Activated naive CD4-positive, alpha-beta T cell treated with anti-CD3 and anti-CD28 coated beads, Interleukin-2, amount 50 U/mL, for 72 hours (primary cell): Measurements from ENCODE around the gene GSTO2. TPM values are rescaled to one million over a fixed set of nuclear protein-coding genes. Genes with fewer than 3 reads are reported as not detected.
A peak's percentile ranks its signal among the peaks of the same experiment; 100 is the strongest.

Experiments
- ATAC-seq, 2 donors: fragments of 150-1000 bp; cut with Tn5 transposase; 2 replicates each; pipeline ENCODE4 v1.10.0; 2021; ENCODE audit warnings: mild to moderate bottlenecking in 2 of 2, moderate library complexity in 2 of 2
- DNase-seq, 2 donors: peaks; one replicate each; pipeline ENCODE4 v3.0.0; 2021 to 2022; ENCODE audit warnings: low spot score in 2 of 2
- H3K27ac Mint-ChIP-seq, 2 donors: one replicate each; pipeline ENCODE4 v1.8.0; 2022; ENCODE audit warnings: mild to moderate bottlenecking in 2 of 2, mixed read lengths in 2 of 2
- H3K36me3 Mint-ChIP-seq, 2 donors: one replicate each; pipeline ENCODE4 v1.8.0; 2022; ENCODE audit warnings: mixed read lengths in 2 of 2
- H3K9me3 Mint-ChIP-seq, 2 donors: one replicate each; pipeline ENCODE4 v1.8.0; 2022; ENCODE audit warnings: mixed read lengths in 2 of 2
- total RNA-seq, 2 donors: library from RNA; stranded (reverse); gene quantifications; one replicate each; pipeline ENCODE4 v1.2.3, GENCODE V29; 2022

Gene GSTO2
- total RNA-seq, 2 donors from 2014 or later = 1.4 to 1.6 TPM

DNA sequence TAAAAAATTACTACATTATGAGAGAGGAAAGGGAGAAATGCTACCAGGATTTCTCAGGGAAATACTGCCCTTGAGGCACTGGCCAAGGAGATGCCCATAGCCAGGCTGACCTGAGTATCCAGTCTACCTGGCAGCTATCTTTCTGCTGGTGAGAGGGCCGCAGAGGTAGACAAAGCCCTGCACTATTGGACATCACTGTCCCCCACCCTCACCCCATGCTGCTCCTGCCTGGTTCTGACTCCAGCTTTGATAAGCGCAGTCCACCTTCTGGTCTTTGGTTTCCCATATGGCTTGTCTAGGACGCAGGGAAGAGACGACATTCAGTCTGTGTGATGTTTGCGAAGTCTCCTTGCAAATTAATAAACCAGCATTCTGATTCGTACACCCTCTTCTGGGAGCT lies 65.6 kb downstream of the GSTO2 start:
- peaks cover 14 to 20% of the 10 kb centered on the region in 2 donors for H3K36me3 Mint-ChIP-seq
- DNase-seq (no peak), ATAC-seq (no peak)
- H3K9me3 Mint-ChIP-seq = no peaks in the 10 kb centered on the region
- peak overlapping the region; percentile 7 to 50 for H3K27ac Mint-ChIP-seq

- no peaks in the 10 kb centered on the region for H3K9me3 Mint-ChIP-seq
- DNase-seq = no peak
- H3K27ac Mint-ChIP-seq = peak overlapping the region; percentile 7 to 50
- H3K36me3 Mint-ChIP-seq = peaks cover 14 to 20% of the 10 kb centered on the region in 2 donors
- ATAC-seq = no peak
These were observed 66.1 kb downstream of the GSTO2 start for GRCh38 chr10:104334965-104335650.

GRCh38 chr10:104336821-104337467 lies 68.0 kb downstream of the GSTO2 start:
- peaks cover 14 to 20% of the 10 kb centered on the region in 2 donors for H3K36me3 Mint-ChIP-seq
- peak overlapping the region; percentile 96 to 97 for H3K27ac Mint-ChIP-seq
- no peak for DNase-seq
- ATAC-seq = no peak
- no peaks in the 10 kb centered on the region for H3K9me3 Mint-ChIP-seq

DNA sequence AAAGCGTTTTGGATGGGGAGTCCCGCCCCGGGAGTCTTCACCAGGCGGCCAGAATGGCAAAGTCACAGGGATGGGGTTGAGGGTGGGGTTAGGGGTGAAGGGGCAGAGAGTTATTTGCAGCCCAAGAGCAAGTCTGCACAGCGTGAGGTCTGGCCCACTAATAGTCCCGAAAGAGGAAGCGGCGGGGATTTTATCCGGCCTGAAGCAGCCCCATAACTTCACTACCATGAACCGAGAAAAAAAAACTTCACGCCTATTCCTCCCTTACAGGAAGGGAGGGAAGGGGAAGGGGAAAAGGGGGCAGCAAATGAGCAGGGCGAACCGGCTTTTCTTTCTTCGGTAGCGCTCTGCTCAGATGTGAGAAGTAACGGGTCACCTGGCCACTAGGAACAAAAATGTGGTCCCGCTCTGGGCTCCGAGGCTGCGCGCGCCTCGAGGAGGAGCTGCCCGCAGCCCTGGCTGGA lies 68.6 kb downstream of the GSTO2 start:
- no peaks in the 10 kb centered on the region for H3K9me3 Mint-ChIP-seq
- peaks cover 14 to 20% of the 10 kb centered on the region in 2 donors for H3K36me3 Mint-ChIP-seq
- H3K27ac Mint-ChIP-seq = peak overlapping the region; percentile 81 to 96
- DNase-seq = no peak
- ATAC-seq = peak; percentile 34 to 42

- peaks cover 14 to 20% of the 10 kb centered on the region in 2 donors for H3K36me3 Mint-ChIP-seq
- no peaks in the 10 kb centered on the region for H3K9me3 Mint-ChIP-seq
- H3K27ac Mint-ChIP-seq = peak within 1 kb of the TSS; percentile 96 to 100
- DNase-seq = peak; percentile 64 to 87
- peak; percentile 82 to 89 for ATAC-seq
These were observed 69.2 kb downstream of the GSTO2 start, which contains the start of gene ITPRIP for GRCh38 chr10:104337985-104338735. TSS of gene ITPRIP (minus strand) at chr10:104338465. CDS start at chr10:104316051, 22,414 bp downstream.

GRCh38 chr10:104339469-104340110 lies 70.6 kb downstream of the GSTO2 start:
- H3K27ac Mint-ChIP-seq = peak overlapping the region; percentile 44 to 96
- H3K36me3 Mint-ChIP-seq = peaks cover 13 to 14% of the 10 kb centered on the region in 2 donors
- no peaks in the 10 kb centered on the region for H3K9me3 Mint-ChIP-seq
- DNase-seq = no peak
- no peak for ATAC-seq

GRCh38 chr10:104340111-104340526 lies 71.1 kb downstream of the GSTO2 start:
- peaks cover 0 to under 1% of the 10 kb centered on the region in 2 donors for H3K9me3 Mint-ChIP-seq
- H3K27ac Mint-ChIP-seq = no peak overlapping the region
- ATAC-seq (no peak), DNase-seq (no peak)
- peaks cover 13 to 14% of the 10 kb centered on the region in 2 donors for H3K36me3 Mint-ChIP-seq

- H3K27ac Mint-ChIP-seq = no peak overlapping the region
- DNase-seq (no peak), ATAC-seq (no peak)
- peaks cover 3 to 6% of the 10 kb centered on the region in 2 donors for H3K9me3 Mint-ChIP-seq
- H3K36me3 Mint-ChIP-seq = peaks cover 14 to 18% of the 10 kb centered on the region in 2 donors
These were observed 71.7 kb downstream of the GSTO2 start for GRCh38 chr10:104340641-104341040.

GRCh38 chr10:104342941-104343411 lies 74.0 kb downstream of the GSTO2 start:
- ATAC-seq (no peak), DNase-seq (no peak)
- peaks cover 7 to 17% of the 10 kb centered on the region in 2 donors for H3K36me3 Mint-ChIP-seq
- H3K9me3 Mint-ChIP-seq = peaks cover 3 to 10% of the 10 kb centered on the region in 2 donors
- H3K27ac Mint-ChIP-seq = no peak overlapping the region

DNA sequence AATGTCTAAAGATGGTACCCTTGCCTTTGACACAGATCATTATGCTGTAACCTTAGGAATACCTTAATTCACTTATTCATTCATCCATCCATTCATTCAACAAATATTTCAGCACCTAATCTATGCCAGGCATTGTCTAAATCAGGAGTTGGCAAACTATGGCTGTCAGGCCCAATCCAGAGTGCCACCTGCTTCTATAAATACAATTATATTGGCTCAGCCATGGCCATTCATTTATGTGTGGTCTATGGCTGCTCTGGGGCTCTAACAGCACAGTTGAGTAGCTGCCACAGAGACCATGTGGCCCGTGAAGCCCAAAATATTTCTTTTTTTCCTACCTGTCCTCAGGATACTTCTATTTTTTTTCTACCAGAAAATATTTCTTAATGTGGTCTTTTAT lies 75.2 kb downstream of the GSTO2 start:
- DNase-seq = no peak
- peaks cover 0 to 10% of the 10 kb centered on the region in 2 donors for H3K36me3 Mint-ChIP-seq
- H3K9me3 Mint-ChIP-seq = peaks cover 3 to 10% of the 10 kb centered on the region in 2 donors
- no peak for ATAC-seq
- no peak overlapping the region for H3K27ac Mint-ChIP-seq

- ATAC-seq (no peak), DNase-seq (no peak)
- no peak overlapping the region for H3K27ac Mint-ChIP-seq
- peaks cover 3 to 10% of the 10 kb centered on the region in 2 donors for H3K9me3 Mint-ChIP-seq
- H3K36me3 Mint-ChIP-seq = peaks cover 0 to 10% of the 10 kb centered on the region in 2 donors
These were observed 76.5 kb downstream of the GSTO2 start for GRCh38 chr10:104345515-104345914.

GRCh38 chr10:104345941-104346340 lies 77.0 kb downstream of the GSTO2 start:
- DNase-seq = no peak
- Mint-ChIP-seq H3K9me3 (peaks cover 3 to 10% of the 10 kb centered on the region in 2 donors), H3K36me3 (peaks cover 0 to 10% of the 10 kb centered on the region in 2 donors), H3K27ac (no peak overlapping the region)
- ATAC-seq = peak in 1 of 2 donors; percentile 54

DNA sequence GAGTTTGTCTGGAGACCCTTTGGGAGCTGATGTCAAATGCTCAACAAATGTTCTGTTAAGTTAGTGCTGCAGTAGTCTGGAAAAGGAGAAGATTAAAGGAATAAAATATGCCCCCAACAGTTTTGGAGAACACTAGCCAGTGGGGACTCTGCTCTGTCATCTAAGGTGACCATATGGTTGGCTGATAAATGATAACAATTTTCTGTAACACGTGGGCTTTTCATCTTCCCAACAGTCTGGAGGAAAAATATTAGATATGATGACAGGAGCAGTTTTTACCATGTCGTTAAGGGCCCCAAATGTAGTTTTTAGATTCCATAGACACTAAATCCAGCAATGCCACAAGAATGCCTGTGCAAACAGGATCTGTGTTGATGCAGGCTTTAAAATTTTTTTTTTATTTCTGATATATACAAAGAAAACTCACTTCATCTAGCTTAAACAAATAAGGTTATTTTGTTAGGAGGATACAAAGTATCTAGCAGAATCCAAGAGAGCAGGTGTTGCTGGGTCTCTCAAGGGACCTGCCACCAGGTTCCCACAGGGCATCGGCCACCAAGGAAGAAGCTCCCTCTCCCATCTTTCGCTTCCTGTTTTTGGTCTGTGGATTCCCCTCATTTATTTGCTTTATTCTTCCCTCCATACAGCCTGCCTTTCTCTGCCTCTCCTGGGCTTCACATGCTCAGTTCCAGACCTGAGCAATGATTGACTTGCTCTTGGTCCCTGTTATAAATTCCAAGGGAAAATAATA lies 78.5 kb downstream of the GSTO2 start:
- peaks cover 0 to 10% of the 10 kb centered on the region in 2 donors for H3K36me3 Mint-ChIP-seq
- peaks cover 3 to 10% of the 10 kb centered on the region in 2 donors for H3K9me3 Mint-ChIP-seq
- no peak for ATAC-seq
- H3K27ac Mint-ChIP-seq = no peak overlapping the region
- DNase-seq = no peak

GRCh38 chr10:104348601-104349000 lies 79.6 kb downstream of the GSTO2 start:
- ATAC-seq = no peak
- H3K9me3 Mint-ChIP-seq = peaks cover 3 to 10% of the 10 kb centered on the region in 2 donors
- peaks cover 0 to 10% of the 10 kb centered on the region in 2 donors for H3K36me3 Mint-ChIP-seq
- no peak for DNase-seq
- no peak overlapping the region for H3K27ac Mint-ChIP-seq

DNA sequence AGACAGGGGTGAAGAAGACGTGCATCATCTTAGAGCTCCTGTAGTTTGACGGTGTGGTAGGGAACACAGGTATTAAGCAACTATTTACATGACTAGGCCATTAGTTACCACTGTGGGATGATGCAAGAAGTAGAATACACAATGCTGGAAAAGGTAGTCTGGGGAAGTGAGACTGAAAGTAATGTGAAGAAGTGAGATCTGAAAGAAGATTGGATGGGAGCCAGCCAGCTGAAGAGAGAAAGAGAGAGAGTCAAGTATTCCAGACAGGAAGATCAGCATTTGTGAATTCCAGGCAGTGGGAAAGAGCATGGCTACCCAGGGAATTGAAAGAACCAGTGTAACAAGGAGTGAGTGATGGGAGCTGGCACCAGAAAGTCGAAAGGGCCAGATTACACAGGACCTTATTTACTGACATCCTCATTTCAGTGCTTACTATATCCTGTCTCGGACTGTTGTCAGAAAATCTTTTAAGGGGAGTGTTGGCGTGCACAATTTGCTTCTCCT lies 80.7 kb downstream of the GSTO2 start:
- H3K9me3 Mint-ChIP-seq = peaks cover 3 to 10% of the 10 kb centered on the region in 2 donors
- H3K27ac Mint-ChIP-seq = no peak overlapping the region
- ATAC-seq (peak in 1 of 2 donors; percentile 9), DNase-seq (no peak)
- H3K36me3 Mint-ChIP-seq = peaks cover 0 to 10% of the 10 kb centered on the region in 2 donors
